ENCODE measurements around the gene CKLF.

CKLF gene

GRCh38 chr16:66520406-66521170, 31.8 kb upstream of the CKLF start:
- Histone ChIP-seq H3K4me3 (ENCODE audit: low read length) (no peak overlapping the region), H3K36me3 (ENCODE audit: insufficient read depth, low read length) (no peaks in the 10 kb centered on the region), H3K27ac (ENCODE audit: low read depth, low read length) (no peak overlapping the region), H3K4me1 (ENCODE audit: insufficient read depth, low read length) (peaks cover 10% of the 10 kb centered on the region; the same call in 1 of the 2 replicates), H3K9me3 (ENCODE audit: insufficient read depth, low read depth, low read length) (no peaks in the 10 kb centered on the region), H3K9ac (ENCODE audit: low read depth, low read length) (no peak overlapping the region), H3K27me3 (ENCODE audit: insufficient read depth, low read length) (no peaks in the 10 kb centered on the region)
- WGBS, result 92% methylated on average over 14 of the region's 14 CpGs

GRCh38 chr16:66521252-66521713, 31.1 kb upstream of the CKLF start:
- H3K4me1 ChIP-seq (ENCODE audit: insufficient read depth, low read length), result peaks cover 10% of the 10 kb centered on the region; the same call in 1 of the 2 replicates
- no peak overlapping the region for H3K4me3 ChIP-seq (ENCODE audit: low read length)
- no peaks in the 10 kb centered on the region for H3K9me3 ChIP-seq (ENCODE audit: insufficient read depth, low read depth, low read length)
- H3K9ac ChIP-seq (ENCODE audit: low read depth, low read length), result no peak overlapping the region
- H3K36me3 ChIP-seq (ENCODE audit: insufficient read depth, low read length), result no peaks in the 10 kb centered on the region
- no peak overlapping the region for H3K27ac ChIP-seq (ENCODE audit: low read depth, low read length)
- no peaks in the 10 kb centered on the region for H3K27me3 ChIP-seq (ENCODE audit: insufficient read depth, low read length)
- 96% methylated on average over 5 of the region's 5 CpGs for WGBS

- Histone ChIP-seq H3K9ac (ENCODE audit: low read depth, low read length) (no peak overlapping the region), H3K36me3 (ENCODE audit: insufficient read depth, low read length) (no peaks in the 10 kb centered on the region), H3K4me3 (ENCODE audit: low read length) (no peak overlapping the region), H3K9me3 (ENCODE audit: insufficient read depth, low read depth, low read length) (no peaks in the 10 kb centered on the region), H3K27ac (ENCODE audit: low read depth, low read length) (no peak overlapping the region), H3K27me3 (ENCODE audit: insufficient read depth, low read length) (no peaks in the 10 kb centered on the region), H3K4me1 (ENCODE audit: insufficient read depth, low read length) (peaks cover 5% of the 10 kb centered on the region; the same call in 1 of the 2 replicates)
- 90% methylated on average over 17 of the region's 17 CpGs for WGBS
These were observed 30.2 kb upstream of the CKLF start for GRCh38 chr16:66521951-66522771.

GRCh38 chr16:66522816-66523590, 29.4 kb upstream of the CKLF start:
- H3K9ac ChIP-seq (ENCODE audit: low read depth, low read length), result no peak overlapping the region
- WGBS, result 94% methylated on average over 11 of the region's 11 CpGs

GRCh38 chr16:66523861-66524354, 28.5 kb upstream of the CKLF start:
- no peaks in the 10 kb centered on the region for H3K36me3 ChIP-seq (ENCODE audit: insufficient read depth, low read length)
- H3K27me3 ChIP-seq (ENCODE audit: insufficient read depth, low read length), result no peaks in the 10 kb centered on the region
- H3K9ac ChIP-seq (ENCODE audit: low read depth, low read length), result no peak overlapping the region
- 96% methylated on average over 9 of the region's 9 CpGs for WGBS
- H3K9me3 ChIP-seq (ENCODE audit: insufficient read depth, low read depth, low read length), result no peaks in the 10 kb centered on the region
- no peak overlapping the region for H3K27ac ChIP-seq (ENCODE audit: low read depth, low read length)
- H3K4me3 ChIP-seq (ENCODE audit: low read length), result no peak overlapping the region
- no peaks in the 10 kb centered on the region for H3K4me1 ChIP-seq (ENCODE audit: insufficient read depth, low read length)

More at GRCh38 chr16:66522816-66523590, 29.4 kb upstream of the CKLF start:
- Histone ChIP-seq H3K4me3 (ENCODE audit: low read length) (no peak overlapping the region), H3K36me3 (ENCODE audit: insufficient read depth, low read length) (no peaks in the 10 kb centered on the region), H3K27ac (ENCODE audit: low read depth, low read length) (no peak overlapping the region), H3K27me3 (ENCODE audit: insufficient read depth, low read length) (no peaks in the 10 kb centered on the region), H3K9me3 (ENCODE audit: insufficient read depth, low read depth, low read length) (no peaks in the 10 kb centered on the region), H3K4me1 (ENCODE audit: insufficient read depth, low read length) (no peaks in the 10 kb centered on the region)

- Histone ChIP-seq H3K27ac (ENCODE audit: low read depth, low read length) (no peak overlapping the region), H3K9ac (ENCODE audit: low read depth, low read length) (no peak overlapping the region), H3K4me3 (ENCODE audit: low read length) (no peak overlapping the region), H3K9me3 (ENCODE audit: insufficient read depth, low read depth, low read length) (no peaks in the 10 kb centered on the region), H3K27me3 (ENCODE audit: insufficient read depth, low read length) (no peaks in the 10 kb centered on the region), H3K36me3 (ENCODE audit: insufficient read depth, low read length) (no peaks in the 10 kb centered on the region), H3K4me1 (ENCODE audit: insufficient read depth, low read length) (no peaks in the 10 kb centered on the region)
- 88% methylated on average over 6 of the region's 6 CpGs for WGBS
These were observed 27.7 kb upstream of the CKLF start for GRCh38 chr16:66524601-66525164.

GRCh38 chr16:66525396-66526180, 26.8 kb upstream of the CKLF start:
- H3K27ac ChIP-seq (ENCODE audit: low read depth, low read length), result no peak overlapping the region
- WGBS, result 93% methylated on average over 9 of the region's 9 CpGs
- H3K27me3 ChIP-seq (ENCODE audit: insufficient read depth, low read length), result no peaks in the 10 kb centered on the region
- H3K9me3 ChIP-seq (ENCODE audit: insufficient read depth, low read depth, low read length), result no peaks in the 10 kb centered on the region
- H3K4me1 ChIP-seq (ENCODE audit: insufficient read depth, low read length), result no peaks in the 10 kb centered on the region
- H3K9ac ChIP-seq (ENCODE audit: low read depth, low read length), result no peak overlapping the region
- no peaks in the 10 kb centered on the region for H3K36me3 ChIP-seq (ENCODE audit: insufficient read depth, low read length)
- no peak overlapping the region for H3K4me3 ChIP-seq (ENCODE audit: low read length)

GRCh38 chr16:66528294-66528693, 24.1 kb upstream of the CKLF start:
- no peak overlapping the region for H3K4me3 ChIP-seq (ENCODE audit: low read length)
- no peaks in the 10 kb centered on the region for H3K4me1 ChIP-seq (ENCODE audit: insufficient read depth, low read length)
- no peaks in the 10 kb centered on the region for H3K36me3 ChIP-seq (ENCODE audit: insufficient read depth, low read length)
- no peak overlapping the region for H3K9ac ChIP-seq (ENCODE audit: low read depth, low read length)
- no peaks in the 10 kb centered on the region for H3K9me3 ChIP-seq (ENCODE audit: insufficient read depth, low read depth, low read length)
- 96% methylated on average over 5 of the region's 5 CpGs for WGBS
- H3K27me3 ChIP-seq (ENCODE audit: insufficient read depth, low read length), result no peaks in the 10 kb centered on the region
- H3K27ac ChIP-seq (ENCODE audit: low read depth, low read length), result no peak overlapping the region

GRCh38 chr16:66529475-66529874, 22.9 kb upstream of the CKLF start:
- no peaks in the 10 kb centered on the region for H3K27me3 ChIP-seq (ENCODE audit: insufficient read depth, low read length)
- no peak overlapping the region for H3K27ac ChIP-seq (ENCODE audit: low read depth, low read length)
- H3K9ac ChIP-seq (ENCODE audit: low read depth, low read length), result no peak overlapping the region
- no peak overlapping the region for H3K4me3 ChIP-seq (ENCODE audit: low read length)
- 86% methylated on average over 6 of the region's 6 CpGs for WGBS
- H3K36me3 ChIP-seq (ENCODE audit: insufficient read depth, low read length), result no peaks in the 10 kb centered on the region
- no peaks in the 10 kb centered on the region for H3K9me3 ChIP-seq (ENCODE audit: insufficient read depth, low read depth, low read length)
- no peaks in the 10 kb centered on the region for H3K4me1 ChIP-seq (ENCODE audit: insufficient read depth, low read length)

- no peaks in the 10 kb centered on the region for H3K4me1 ChIP-seq (ENCODE audit: insufficient read depth, low read length)
- H3K27ac ChIP-seq (ENCODE audit: low read depth, low read length), result no peak overlapping the region
These were observed 18.0 kb upstream of the CKLF start for GRCh38 chr16:66534376-66534799.

More at GRCh38 chr16:66534376-66534799, 18.0 kb upstream of the CKLF start:
- WGBS, result 85% methylated on average over 1 of the region's 1 CpG
- Histone ChIP-seq H3K9ac (ENCODE audit: low read depth, low read length) (no peak overlapping the region), H3K27me3 (ENCODE audit: insufficient read depth, low read length) (no peaks in the 10 kb centered on the region), H3K36me3 (ENCODE audit: insufficient read depth, low read length) (peaks cover 2% of the 10 kb centered on the region; the same call in 1 of the 2 replicates), H3K9me3 (ENCODE audit: insufficient read depth, low read depth, low read length) (no peaks in the 10 kb centered on the region), H3K4me3 (ENCODE audit: low read length) (no peak overlapping the region)

Data from HUES64 (cell line).